Glomerular endothelial cell (primary cell): ENCODE data around the gene CAPN9. TPM values are rescaled to one million over a fixed set of nuclear protein-coding genes. Genes with fewer than 3 reads are reported as not detected.

ENCODE experiments used
- DNase-seq: peaks from one replicate; pipeline ENCODE4 v3.0.0-alpha.2; 2011; ENCODE audit warnings: low read depth, low spot score; ENCODE audit errors: extremely low read depth
- total RNA-seq: library from RNA; depleted of rRNA; stranded (reverse); fragments of >200 nt; gene quantifications from 2 replicates; pipeline ENCODE4 v1.2.3, GENCODE V29; 2015

Gene CAPN9
- total RNA-seq, 1 donor from 2014 or later = not detected

- no peak for DNase-seq
These were observed 2.1 kb upstream of the CAPN9 start for GRCh38 chr1:230745071-230745470.

- no peak for DNase-seq
These were observed 571 bp upstream of the CAPN9 start for GRCh38 chr1:230746617-230747016.

GRCh38 chr1:230747890-230748800, 957 bp downstream of the CAPN9 start:
- no peak for DNase-seq

GRCh38 chr1:230749150-230749549, 2.0 kb downstream of the CAPN9 start:
- DNase-seq = no peak

GRCh38 chr1:230749635-230750034, 2.4 kb downstream of the CAPN9 start:
- DNase-seq = no peak

DNA sequence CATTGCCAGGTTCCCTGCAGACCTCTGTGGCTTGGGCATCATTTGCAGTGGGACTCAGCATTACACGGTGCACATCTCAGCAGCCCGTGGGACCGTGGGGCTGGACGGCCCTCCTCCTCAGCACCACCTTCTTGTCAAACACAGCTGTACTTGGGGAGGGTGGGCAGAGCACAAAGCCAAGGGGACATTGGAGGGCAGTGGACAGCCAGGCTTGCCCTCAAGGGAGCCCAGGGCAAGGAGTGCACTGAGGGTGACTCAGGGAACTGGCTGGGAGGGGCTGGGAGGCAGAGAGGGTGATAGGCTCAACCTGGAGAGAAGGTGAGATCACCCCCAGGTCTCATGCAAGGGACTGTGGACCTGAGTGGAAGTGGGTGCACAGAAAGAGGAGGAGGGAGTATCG, 3.4 kb downstream of the CAPN9 start:
- DNase-seq = no peak

DNA sequence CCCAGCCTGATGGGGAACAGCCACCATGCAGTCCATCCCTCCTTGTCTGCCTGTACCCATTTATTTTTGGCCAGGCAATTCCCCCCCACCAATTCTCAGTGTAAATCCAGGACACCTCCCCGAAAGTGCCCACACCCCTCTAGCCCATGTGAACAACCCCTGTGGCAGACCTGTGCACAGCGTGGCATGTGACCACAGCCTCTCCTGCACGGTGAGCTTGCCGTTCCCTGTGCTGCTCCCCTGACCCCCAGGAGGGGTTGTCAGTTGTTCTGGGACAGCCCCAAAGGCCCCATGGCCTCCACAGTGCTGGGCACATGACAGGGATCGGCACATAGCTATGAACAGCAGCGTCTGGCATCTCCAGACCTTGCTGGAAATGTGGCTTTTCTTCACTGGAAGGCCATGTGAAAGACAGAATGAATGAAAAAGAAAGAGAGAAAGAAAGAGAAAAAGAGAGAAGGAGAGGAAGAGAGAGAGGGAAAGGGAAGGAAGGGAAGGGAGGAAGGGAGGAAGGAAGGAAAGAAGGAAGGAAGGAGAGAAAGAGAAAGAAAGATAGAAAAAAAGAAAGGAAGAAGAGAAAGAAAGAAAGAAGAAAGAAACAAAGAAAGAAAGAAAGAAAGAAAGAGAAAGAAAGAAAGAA, 3.9 kb downstream of the CAPN9 start:
- DNase-seq = no peak

DNA sequence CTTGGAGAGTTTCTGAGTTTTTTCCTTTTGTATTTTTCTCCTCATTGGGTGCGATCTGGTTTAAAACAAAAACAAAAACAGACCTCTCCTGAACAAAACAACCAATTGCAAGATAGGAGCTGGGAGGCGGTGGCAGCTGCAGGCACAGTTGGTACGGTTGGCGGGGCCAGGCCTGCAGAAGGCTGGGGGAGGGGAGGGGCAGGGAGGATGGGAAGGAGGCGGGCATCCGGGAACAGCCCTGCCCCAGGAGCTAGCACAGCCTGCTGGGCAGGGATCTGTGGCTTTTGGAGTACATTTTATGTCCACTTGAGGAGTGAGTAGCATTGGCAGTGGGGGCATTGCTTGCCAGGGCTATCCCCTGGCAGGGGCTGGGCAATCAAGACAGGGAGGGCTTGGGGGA, 5.2 kb downstream of the CAPN9 start:
- no peak for DNase-seq

GRCh38 chr1:230753191-230753585, 6.0 kb downstream of the CAPN9 start:
- no peak for DNase-seq

GRCh38 chr1:230753586-230754251, 6.5 kb downstream of the CAPN9 start:
- DNase-seq = no peak

DNA sequence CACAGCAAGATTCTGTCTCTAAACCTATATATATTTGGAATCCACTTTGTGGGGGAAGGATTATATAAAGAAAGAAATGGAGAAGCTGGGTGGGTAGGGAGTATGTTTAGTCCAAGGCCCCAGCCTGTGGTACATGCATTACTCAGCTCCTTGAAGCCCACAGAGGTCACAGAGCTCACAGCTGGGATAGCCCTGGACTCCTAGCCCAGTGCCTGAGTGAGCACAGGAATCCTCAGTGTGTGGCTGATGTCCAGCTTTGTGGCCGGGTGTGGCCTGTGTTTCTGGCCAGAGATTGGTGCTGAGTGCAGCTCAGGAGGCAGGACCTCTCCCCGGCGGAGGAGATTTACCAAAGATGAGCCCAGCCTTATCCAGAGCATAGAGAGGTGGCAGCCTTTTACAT, 7.6 kb downstream of the CAPN9 start:
- no peak for DNase-seq

DNA sequence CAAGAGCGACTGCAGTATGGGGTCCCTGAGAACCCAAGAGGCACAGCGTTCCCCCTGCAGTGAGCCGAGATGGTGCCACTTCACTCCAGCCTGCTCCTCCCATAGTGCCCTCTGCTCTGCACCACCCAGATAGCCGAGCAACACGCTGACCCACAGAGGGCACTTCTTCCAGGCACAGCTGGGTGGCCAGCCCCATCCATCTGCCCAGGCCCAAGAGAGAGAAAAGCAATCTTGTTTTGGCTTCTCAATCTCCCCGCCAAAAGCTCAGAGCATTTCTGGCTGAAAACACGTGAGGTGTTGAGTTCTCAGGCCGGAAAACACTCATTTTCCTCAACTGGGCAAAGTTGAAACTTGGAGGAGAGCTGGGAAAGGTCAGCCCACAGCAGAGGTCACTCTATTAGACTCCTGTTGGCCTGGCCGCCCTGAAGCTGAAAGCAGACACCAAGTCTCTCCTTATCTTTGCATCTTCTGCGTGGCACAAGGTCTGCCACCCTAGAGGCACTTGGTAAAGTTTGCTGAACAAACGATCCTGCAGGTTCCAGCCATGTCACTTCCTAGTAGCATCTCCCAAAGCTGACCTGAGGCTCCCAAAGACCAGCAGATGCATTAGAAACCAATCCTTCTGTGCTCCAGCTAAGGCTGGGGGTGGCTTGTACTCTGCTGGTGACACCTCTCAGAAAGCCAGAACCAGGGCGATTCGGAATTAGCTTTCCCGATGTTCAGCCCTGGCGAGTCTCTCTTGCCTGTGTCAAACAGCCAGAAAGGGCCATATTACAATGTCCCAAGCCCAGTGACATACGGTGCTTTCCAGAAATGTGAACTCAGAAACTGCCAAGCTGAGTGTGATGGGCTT, 10.9 kb downstream of the CAPN9 start:
- DNase-seq = no peak

DNA sequence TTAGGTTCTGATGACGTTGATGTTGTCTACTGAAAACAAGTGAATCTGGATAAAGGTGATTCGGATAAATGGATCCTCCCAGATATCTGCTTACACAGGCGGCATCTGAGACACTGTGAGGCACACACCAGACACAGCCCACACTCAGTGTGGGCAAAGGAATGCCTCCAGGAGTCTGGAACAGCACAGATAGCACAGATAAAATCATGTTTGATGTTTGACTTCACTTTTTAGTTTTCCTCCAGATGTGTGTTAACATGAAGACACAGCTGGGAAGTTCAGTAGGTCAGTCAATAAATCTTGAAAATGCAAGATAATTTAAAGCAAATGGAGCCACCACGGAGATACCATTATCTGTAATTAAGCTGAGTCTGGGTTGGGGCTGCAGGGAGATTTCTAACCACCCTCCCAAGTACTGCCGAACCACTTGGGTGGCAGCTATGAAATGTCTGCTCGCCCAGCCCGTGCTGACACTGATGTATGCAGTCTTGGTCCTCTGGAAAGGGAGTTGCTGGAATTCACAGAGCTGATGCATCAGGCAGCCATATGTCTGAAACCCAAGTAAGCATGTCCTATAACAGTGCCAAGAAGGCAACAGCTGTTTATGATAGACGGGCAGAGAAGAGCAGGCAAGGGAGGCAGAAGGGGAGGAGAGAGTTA, 11.7 kb downstream of the CAPN9 start:
- no peak for DNase-seq

DNA sequence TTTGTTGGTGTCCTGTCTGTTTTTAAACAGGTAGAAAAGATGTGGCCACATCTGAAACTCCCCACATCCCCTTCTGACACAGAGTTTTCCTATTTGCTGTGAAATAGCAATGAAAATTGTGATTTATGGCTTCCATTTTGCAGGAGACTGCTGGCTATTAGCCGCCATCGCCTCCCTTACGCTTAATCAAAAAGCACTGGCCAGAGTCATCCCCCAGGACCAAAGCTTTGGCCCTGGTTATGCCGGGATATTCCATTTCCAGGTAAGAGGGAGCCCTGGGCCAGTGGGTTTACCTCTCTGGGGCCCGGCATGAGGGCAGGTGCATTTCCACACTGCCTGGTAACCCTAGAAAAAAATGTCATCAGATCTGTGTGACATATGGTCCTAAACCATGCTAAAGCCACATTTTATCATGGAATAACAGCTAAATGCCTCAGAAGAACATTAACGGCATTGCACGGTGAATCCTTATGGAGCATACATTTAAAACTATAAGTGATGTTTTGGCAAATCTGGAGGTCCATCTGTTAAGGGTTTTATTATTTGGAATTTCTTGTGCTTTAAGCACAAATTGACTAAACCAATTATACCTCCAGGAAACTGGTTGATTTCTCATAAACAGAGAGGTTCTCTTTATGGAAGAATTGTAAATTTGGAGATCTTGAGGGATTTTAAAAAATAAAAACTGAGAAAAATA, 12.3 kb downstream of the CAPN9 start:
- no peak for DNase-seq

GRCh38 chr1:230760360-230760827, 13.2 kb downstream of the CAPN9 start:
- DNase-seq = no peak

DNA sequence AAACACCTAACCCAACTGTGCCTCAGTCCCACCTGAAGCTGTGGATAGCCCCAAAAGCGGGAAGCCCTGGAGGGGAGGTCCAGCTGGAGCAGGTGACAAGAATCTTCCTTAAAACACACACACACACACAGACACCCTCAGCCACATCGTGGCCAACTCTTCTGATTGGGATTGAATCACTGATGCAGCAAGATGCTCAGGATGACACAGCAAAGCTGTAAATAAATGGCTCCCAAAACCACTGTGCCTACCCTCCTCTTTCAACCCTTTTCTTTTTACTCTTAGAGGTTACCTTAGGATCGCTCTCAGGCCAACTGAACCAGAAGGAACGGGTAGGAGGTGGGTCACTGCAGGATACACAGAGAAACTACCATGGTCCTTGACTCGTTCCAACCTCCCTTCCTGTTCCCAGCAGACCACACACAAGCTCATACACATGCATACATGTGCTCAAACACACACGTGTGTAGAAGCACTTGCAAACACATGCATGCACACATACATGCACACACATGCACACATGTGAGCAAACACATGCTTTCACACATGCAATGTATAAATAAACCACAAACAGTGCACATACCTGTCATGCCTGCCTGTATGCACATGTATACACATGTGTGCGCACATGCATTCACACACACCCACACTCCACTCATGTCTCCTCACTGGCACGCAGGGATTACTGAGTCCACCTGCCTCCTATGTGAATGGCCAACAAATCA, 14.4 kb downstream of the CAPN9 start:
- no peak for DNase-seq

- DNase-seq = no peak
These were observed 16.9 kb downstream of the CAPN9 start for GRCh38 chr1:230763927-230764591.

GRCh38 chr1:230766318-230766717, 19.1 kb downstream of the CAPN9 start:
- DNase-seq = no peak
